GM19043 (cell line): Measurements from ENCODE around the gene MEIS1.

Source experiments
- ATAC-seq: cut with Tn5 transposase; IDR thresholded peaks from one replicate; pipeline ENCODE4 v1.9.1; 2021; ENCODE audit warnings: low read depth; ENCODE audit not compliant: unreplicated experiment

The MEIS1 gene

DNA sequence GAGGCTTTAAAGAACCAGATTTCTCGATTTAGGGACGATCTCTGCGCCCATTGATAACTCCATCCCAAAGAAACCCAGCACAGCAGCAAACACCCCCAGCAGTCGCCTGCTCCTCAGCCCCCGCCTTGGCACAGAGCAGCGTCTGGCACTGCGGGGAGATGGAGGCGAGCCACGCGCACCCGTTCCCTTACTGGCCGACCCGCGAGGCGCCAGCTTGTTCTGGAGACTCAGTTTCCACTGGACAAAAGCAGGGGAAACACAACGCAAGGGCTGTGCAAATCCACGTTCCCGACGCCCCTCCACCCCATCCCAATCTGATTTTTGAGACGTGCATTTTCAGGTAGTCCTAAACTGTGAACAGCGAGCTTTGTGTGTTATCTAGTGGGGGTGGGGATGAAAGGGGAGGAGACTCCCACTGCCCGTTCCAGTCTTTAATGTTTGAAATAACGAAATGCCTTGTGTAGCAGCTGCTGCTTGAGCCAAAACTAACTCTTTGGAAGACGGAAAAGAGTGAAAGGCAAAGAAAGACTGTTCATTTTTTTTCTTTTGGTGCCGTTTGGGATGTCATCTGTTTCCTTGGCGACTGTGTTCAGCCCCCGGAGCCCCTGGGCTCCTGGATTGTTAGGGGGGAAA is 143.2 kb downstream of the MEIS1 start:
- no peak for ATAC-seq

DNA sequence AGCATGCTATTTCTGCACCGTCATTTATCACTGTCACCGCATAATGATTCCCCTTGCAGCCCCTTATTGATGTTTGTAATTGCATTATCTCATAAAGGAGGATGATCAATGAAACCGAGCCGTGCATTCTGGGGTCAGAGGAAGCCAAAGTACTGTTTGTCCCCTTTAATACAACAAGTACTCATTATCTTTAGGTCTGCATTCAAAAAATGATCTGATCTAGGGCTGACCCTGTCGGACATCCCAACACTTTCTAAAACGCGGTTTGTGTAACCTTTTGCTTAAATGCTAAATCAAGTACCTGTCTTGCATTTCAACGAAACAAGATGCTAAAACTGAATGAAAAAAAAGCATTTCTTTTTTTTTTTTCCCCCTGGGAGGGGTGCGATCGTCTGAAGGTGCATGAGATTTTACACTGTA is 143.8 kb downstream of the MEIS1 start:
- no peak for ATAC-seq

- ATAC-seq = no peak
These were observed 144.5 kb downstream of the MEIS1 start for GRCh38 chr2:66579186-66580126.

DNA sequence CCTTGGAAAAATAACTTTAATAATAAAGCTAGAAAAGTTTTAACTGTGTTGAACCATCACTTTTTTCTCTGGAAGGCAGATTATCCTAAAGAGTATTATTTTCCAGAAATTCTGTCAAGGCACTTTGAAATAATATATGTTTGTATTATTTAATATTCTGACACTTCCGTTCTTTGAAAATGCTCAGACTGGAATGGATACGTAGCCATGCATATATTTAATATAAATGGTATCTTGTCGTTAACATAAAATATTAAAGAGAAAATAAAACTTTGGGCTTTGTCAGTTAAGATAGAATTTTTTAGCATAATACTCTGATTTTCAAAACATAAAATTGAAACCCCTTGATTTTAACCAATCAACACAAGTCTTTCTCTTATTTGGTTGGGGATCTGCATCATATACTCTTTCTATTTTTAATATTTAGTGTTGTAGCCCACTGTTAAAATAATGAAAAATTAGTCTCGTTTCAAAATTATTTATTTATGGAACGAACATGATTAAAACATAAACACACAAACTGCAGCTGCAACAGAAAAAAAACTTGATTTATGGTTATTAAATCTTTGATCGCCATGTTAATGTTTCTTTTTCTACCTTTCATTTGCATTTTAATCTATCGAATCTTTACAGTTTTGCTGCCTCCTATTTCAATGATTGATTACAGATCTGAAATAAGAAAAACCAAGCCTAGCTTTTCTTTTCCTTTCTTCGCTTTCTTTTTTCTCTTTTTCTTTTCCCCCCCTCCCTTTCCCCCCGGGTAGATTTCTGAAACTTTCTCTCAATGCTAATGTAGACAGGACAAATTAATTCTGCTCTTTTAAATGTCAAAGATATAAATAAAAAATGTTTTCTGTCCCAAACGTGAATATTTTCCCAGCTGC is 145.5 kb downstream of the MEIS1 start:
- no peak for ATAC-seq

DNA sequence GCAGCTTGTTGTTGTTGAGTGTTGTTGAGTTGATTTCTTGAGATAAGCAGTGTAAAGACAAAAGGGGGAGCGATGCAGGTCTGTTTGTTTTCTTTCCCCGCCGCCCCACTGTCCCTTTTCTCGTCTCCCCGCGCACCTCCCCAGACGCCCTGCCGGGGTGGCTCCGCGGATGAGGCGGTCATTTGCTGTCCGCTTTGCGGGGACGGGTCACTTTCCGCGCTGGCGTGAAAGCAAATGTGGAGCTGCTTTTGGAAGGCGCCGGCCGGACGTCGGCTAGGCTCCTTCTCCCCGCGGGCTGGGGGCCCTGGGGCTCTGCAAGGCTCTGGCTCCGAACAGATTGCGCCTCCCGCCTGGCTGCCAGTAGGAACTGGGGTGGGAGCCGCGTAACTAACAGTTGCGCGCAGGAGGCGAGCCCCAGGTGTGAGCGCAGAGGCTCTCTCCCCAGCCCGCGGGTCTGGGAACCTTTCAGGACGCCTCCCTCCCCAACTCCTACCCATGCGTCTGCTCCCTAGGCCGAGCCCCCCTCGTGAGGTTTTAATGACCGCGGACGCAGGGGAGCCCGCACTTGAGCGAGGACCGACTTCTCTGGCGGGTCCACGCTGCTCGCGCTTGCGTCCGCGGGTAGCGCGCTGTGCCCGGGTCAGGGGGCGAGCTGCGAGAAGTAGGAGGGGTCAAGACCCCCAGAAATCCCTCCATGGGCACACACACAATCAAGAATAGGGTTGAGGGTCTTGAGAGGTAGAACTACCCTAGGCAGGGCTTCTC is 146.6 kb downstream of the MEIS1 start:
- ATAC-seq = no peak

- ATAC-seq = no peak
These were observed 147.4 kb downstream of the MEIS1 start for GRCh38 chr2:66582104-66582986.

DNA sequence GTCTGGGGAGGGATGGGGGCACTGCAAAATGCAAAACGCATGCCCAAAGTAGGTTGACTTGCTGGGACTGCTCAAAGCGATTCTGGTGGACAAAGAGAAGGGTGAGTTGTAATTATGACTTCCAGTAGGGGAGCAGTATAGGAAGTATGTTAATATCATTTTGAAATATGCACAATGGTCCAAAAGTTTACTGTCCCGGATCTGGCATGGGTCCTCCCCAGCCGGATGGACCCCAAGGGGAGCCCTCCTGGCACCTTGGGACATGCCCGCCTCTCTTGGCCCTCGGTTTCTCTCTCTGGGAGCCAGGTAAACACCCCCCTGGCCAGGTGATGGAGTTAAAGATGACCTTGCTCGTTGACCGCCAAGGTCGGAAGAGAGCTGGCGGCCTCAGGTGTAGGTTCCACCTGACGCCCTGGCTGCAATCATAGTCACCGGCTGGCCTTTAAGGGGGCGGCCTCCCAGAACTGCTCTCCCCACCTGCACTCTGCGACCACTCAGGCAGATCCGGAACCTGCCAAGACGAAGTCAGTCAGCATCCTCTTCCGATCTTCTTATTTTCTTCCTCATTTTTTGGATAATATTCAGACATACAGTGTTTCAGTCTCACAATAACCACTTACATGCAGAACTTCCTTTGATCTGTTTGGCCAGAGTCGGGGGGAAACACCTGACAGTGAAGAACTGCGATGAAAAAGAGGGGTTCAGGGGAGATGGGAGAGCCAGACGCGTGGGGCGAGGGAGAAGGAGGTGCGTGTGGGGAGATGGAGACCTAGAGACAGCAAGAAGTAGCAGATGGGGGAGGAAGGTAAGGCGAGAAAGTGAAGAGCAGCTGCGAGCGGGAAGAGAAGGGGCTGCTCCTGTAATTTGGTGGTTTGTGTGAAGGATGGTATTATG is 148.3 kb downstream of the MEIS1 start:
- ATAC-seq = no peak

- no peak for ATAC-seq
These were observed 149.0 kb downstream of the MEIS1 start for GRCh38 chr2:66583881-66584280.

- no peak for ATAC-seq
These were observed 150.7 kb downstream of the MEIS1 start for GRCh38 chr2:66585587-66585986.

- ATAC-seq = no peak
These were observed 152.3 kb downstream of the MEIS1 start for GRCh38 chr2:66587216-66587615.

GRCh38 chr2:66594001-66594400 is 159.1 kb downstream of the MEIS1 start:
- ATAC-seq = no peak

GRCh38 chr2:66595556-66595955 is 160.6 kb downstream of the MEIS1 start:
- no peak for ATAC-seq

DNA sequence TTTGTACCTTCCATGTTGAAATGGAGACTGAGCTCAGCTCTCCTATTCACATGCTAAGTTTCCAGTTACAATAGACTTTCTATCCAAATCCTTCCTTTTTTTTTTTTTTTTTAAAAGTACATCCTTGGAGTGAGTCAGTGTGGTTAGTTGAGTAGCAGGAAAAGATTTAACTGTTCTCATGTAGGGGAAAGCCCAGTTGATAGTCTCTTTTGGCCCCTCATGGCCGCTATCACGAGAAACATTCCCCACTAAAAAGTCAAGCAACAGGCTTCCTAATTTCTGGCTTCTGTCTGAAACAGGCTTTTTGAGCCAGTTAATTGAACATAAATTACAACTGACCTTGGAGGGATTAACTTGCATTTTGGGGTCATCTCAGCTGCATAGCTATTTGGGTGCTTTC is 161.3 kb downstream of the MEIS1 start:
- no peak for ATAC-seq

DNA sequence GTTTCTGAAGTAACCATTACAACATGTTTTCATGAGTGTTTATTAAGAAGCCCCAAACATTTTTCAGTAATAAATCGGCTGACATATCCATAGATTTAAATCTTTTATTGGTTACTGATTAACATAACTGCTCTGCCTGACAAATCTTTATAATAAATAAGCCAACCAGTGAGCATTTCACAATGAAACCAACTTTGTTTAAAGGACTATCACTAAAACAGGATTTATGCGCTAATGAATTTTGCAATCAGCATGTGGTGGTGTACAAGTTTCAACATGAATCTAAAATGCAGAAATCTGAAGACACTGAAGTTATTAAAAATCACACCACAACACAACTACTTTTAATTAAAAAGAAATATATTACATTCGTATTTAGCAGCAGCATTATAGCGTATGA is 166.7 kb downstream of the MEIS1 start:
- no peak for ATAC-seq

DNA sequence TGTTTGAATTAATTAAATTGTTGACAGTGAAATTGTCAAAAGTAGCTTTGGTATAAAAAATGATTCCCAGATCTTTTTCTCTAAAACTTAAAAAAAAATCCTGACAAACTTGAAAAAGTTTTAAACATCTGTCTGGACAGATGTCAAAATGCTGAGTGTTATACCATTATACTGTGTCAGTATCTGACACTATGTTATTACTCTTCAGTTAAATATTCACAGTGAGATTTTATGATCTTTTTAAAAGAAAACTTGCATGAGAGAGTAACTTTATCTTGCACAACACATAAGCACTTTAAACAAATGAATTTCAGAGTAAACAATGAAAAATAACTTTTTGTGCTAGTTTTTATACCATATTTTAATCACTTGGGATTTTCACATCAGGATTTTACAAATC is 167.4 kb downstream of the MEIS1 start:
- ATAC-seq = no peak

- no peak for ATAC-seq
These were observed 169.4 kb downstream of the MEIS1 start for GRCh38 chr2:66604326-66604725.

GRCh38 chr2:66604976-66605375 is 170.1 kb downstream of the MEIS1 start:
- no peak for ATAC-seq

GRCh38 chr2:66607152-66607551 is 172.2 kb downstream of the MEIS1 start:
- ATAC-seq = no peak
